Measurements from ENCODE around the gene MINDY4.

DNA sequence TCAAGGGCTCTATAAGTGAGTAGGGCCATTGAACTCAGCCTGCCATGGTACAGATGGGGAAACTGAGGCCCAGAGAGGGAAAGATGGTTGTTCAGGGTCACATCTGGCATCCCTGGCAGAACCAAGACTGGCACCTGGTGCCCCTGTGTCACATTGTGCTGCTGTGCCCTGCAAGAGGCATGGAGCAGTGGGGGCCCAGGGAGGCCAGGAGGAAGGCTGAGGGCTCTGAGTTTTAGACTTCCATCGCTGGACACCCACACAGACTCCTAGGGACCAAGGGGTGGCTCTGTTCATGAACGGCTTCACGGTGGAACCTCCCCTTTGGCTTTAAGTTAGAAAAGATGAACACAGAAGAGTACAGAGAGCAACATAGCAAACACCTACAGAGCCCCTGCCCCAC lies 73.7 kb downstream of the MINDY4 start:
- TF ChIP-seq CTCF (IDR thresholded peaks at IDR 0.05) (no peak), CBFB (CRISPR knock-in tag; IDR thresholded peaks at IDR 0.05; ENCODE audit: low read depth) (no peak), TEAD4 (CRISPR knock-in tag; IDR thresholded peaks at IDR 0.05) (no peak), SP1 (CRISPR knock-in tag; conservative IDR thresholded peaks at IDR 0.05) (no peak), RORB (CRISPR knock-in tag; IDR thresholded peaks at IDR 0.05) (no peak)

Measured in WTC11 (cell line).